ENCODE data around the gene ARSB. TPM values are rescaled to one million over a fixed set of nuclear protein-coding genes. Genes with fewer than 3 reads are reported as not detected.

Gene ARSB
- total and polyA plus RNA-seq, 10 of the 15 experiments (the other 5 are each of a cell fraction or from before 2014, with no cell fraction given), result 1.2 to 8.2 (median 6.1) TPM

GRCh38 chr5:78777901-78778300 lies 207.2 kb downstream of the ARSB start:
- no peak overlapping the region for H3K4me3 ChIP-seq
- intact Hi-C loops (cut with micrococcal nuclease; ENCODE audit: unreplicated experiment), result no loop called here
- no TSS peak for BruUV-seq (replicated peaks)
- H3K9ac ChIP-seq (ENCODE audit: control insufficient read depth, insufficient read depth, low read length), result no peak overlapping the region
- no peaks in the 10 kb centered on the region for H3K79me2 ChIP-seq (ENCODE audit: control insufficient read depth, insufficient read depth, low read length)
- no peak overlapping the region for H2AFZ ChIP-seq (ENCODE audit: control insufficient read depth, low read depth, low read length)
- ChIA-PET CTCF (interaction anchor here (1.5 to 2.2 kb wide), 2 partner anchors 17 kb away, joined by 4 to 9 read pairs; no protein-coding TSS in a partner anchor), SMC1A (ENCODE audit: uncharacterized antibody, unreplicated experiment) (interaction anchor here (1.1 to 1.9 kb wide), 4 partner anchors 11 to 643 kb away, joined by 3 to 8 read pairs (median 4); no protein-coding TSS in a partner anchor), RAD21 (ENCODE audit: unreplicated experiment) (interaction anchor here (1.3 kb wide), 1 partner anchor 14 kb away, joined by 4 read pairs; no protein-coding TSS in a partner anchor), POLR2A (no interaction called here)
- H3K36me3 ChIP-seq (ENCODE audit: control insufficient read depth in 2 of 2, insufficient read depth in 2 of 2, low read length in 1 of 2), result peaks cover 0 to 1% of the 10 kb centered on the region in 2 experiments; a peak in 2 of 4 replicates
- in situ Hi-C loops (cut with MboI), result no loop called here
- 96% methylated on average over 5 of the region's 5 CpGs for WGBS (ENCODE audit: insufficient coverage, insufficient replicate concordance, low lambda C conversion rate, missing lambda C conversion rate)
- no peaks in the 10 kb centered on the region for H3K27me3 ChIP-seq (replicated peaks in 1 of 2; ENCODE audit: control insufficient read depth in 2 of 2, insufficient read depth in 2 of 2, low read length in 1 of 2)
- H3K9me3 ChIP-seq (replicated peaks; ENCODE audit: control insufficient read depth, insufficient read depth, low read length), result no peaks in the 10 kb centered on the region
- ATAC-seq, result no peak
- H4K20me1 ChIP-seq (ENCODE audit: control insufficient read depth, insufficient read depth), result no peaks in the 10 kb centered on the region
- TF ChIP-seq MEF2B (IDR thresholded peaks at IDR 0.05; ENCODE audit: partially characterized antibody, poor library complexity, severe bottlenecking), result no peak
- no peak for TF ChIP-seq MTA3 (IDR thresholded peaks at IDR 0.05; ENCODE audit: borderline replicate concordance, low read length)
- no peak for TF ChIP-seq NFIC (IDR thresholded peaks at IDR 0.05; ENCODE audit: low read depth, low read length)
- TF ChIP-seq TBL1XR1 (IDR thresholded peaks at IDR 0.05; ENCODE audit: low read depth, low read length), result no peak
- TF ChIP-seq NBN (IDR thresholded peaks at IDR 0.05), result no peak
- no peak for TF ChIP-seq MLLT1 (IDR thresholded peaks at IDR 0.05)
- TF ChIP-seq POU2F2 (IDR thresholded peaks at IDR 0.05; ENCODE audit: borderline replicate concordance, low read depth, low read length), result no peak
- no peak for TF ChIP-seq ZBED1 (IDR thresholded peaks at IDR 0.05; ENCODE audit: borderline replicate concordance)
- DNase-seq (ENCODE audit: low read depth, low spot score), result no peak
- H3K4me1 ChIP-seq (ENCODE audit: control insufficient read depth, insufficient read depth, low read length), result no peaks in the 10 kb centered on the region
- H3K27ac ChIP-seq (ENCODE audit: control insufficient read depth, insufficient read depth), result no peak overlapping the region
- no peak for FAIRE-seq
- H3K4me2 ChIP-seq (ENCODE audit: control insufficient read depth, insufficient read depth), result no peak overlapping the region

Data from GM12878 (cell line).